Hindlimb muscle (tissue), 1 donor: ENCODE data around the gene ARRB2. TPM values are rescaled to one million over a fixed set of nuclear protein-coding genes. Genes with fewer than 3 reads are reported as not detected.
"Not testable (repeated sequence)": the region's sequence is repeated elsewhere in the genome, so short reads cannot be mapped to it uniquely, and the experiment has no call there.

ENCODE experiments used
- DNase-seq: peaks from one replicate; pipeline ENCODE4 v3.0.0-alpha.2; 2013
- polyA plus RNA-seq: library from polyadenylated mRNA; unstranded; fragments of 120-200 nt; gene quantifications from one replicate; pipeline ENCODE4 v1.2.1, GENCODE V29; 2013; ENCODE audit not compliant: insufficient read length

Gene ARRB2
- polyA plus RNA-seq, 1 donor, result 29.9 TPM

GRCh38 chr17:4703330-4703691 is 7.1 kb upstream of the ARRB2 start:
- DNase-seq, result no peak

DNA sequence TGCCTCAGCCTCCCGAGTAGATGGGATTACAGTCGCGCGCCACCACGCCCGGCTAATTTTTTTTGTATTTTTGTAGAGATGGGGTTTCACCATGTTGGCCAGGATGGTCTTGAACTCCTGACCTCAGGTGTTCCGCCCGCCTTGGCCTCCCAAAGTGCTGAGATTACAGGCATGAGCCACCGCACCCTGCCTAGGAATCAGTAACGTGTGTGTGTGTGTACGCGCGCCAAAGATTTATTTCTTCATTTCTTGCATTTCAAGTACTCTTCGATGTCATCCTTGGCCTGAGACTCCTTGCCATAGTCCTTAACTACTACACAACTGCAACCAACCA is 5.9 kb upstream of the ARRB2 start:
- DNase-seq, result not testable (repeated sequence)

GRCh38 chr17:4704991-4705390 is 5.4 kb upstream of the ARRB2 start:
- DNase-seq, result no peak

DNA sequence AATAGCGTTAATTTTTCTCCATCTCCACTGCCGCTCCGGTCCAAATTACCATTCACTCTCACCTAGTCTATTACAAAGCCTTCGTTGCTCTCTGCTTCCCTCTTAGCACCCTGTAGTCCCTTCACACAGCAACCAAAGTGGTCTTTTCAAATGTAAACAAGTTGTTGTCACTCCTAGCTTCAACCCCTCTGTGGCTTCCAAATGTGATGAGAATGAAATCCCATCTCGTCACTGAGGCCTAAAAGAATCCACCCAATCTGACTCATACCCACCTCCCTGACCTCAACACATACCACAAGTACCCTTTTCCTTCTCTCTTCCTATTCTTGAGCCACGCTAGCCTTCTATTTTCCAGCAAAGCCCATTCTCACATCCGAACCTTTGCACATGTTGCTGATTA is 4.3 kb upstream of the ARRB2 start:
- DNase-seq, result no peak

DNA sequence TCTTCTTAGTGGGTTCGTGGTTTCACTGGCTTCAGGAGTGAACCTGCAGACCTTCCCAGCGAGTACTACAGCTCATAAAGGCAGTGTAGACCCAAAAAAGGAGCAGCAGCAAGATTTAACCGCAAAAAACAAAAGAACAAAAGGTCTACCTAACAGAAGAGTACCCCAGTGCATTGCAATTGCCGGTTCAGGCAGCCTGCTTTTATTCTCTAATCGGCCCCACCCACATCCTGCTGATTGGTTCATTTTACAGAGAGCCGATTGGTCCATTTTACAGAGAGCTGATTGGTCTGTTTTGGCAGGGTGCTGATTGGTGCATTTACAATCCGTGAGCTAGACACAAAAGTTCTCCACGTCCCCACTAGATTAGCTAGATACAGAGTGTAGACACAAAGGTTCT is 2.0 kb upstream of the ARRB2 start:
- DNase-seq, result no peak

- DNase-seq, result no peak
These were observed 532 bp downstream of the ARRB2 start for GRCh38 chr17:4710693-4711634.

- DNase-seq, result peak; percentile 34
These were observed 1.3 kb downstream of the ARRB2 start for GRCh38 chr17:4711661-4712181.

DNA sequence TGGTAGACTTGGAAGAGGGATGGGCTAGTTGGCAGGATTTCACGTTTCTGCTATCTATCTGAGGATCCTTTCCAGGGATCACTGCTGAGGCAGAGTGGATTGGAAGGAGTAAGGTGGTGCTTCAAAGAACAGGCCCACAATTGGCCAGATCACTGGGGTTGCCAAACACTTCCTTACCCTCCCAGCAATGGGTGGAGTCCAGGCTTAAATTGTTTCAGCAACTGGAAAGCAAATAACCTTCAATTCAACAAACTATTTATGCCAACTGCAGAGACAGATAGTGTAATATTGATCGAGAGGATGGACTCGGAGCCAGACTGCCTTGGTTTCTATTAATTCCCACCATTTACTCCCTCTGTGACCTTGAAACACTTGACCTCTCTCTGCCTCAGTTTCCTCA is 2.1 kb downstream of the ARRB2 start:
- no peak for DNase-seq

GRCh38 chr17:4714340-4715062 is 4.1 kb downstream of the ARRB2 start:
- not testable (repeated sequence) for DNase-seq

DNA sequence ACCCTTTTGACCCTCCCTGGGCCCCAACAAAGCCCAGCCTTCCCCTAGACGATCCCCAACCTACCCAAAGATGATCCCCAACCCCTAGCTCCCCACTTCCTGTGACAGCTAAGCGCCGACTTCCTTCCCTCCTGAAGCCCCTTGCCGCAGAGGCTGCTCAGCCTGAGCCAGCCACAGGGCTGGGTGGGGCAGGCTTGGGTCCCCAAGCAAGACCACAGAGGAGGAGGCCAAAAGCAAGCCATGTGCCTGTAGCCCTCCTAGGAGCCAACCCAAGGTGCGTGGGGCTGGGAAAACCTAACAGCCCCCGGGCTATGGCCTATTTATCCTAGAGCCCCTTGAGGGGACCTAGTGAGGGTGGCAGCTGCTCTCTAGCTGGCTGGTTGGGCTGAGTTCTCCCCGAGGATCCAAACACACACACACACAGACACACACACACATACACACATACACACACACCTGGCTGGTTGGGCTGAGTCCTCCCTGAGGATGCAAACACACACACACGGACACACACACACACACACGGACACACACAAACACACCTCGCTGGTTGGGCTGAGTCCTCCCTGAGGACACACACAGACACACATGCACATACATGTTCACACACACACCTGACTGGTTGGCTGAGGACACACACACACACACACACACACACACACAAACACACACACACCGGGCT is 4.8 kb downstream of the ARRB2 start:
- no peak for DNase-seq

- DNase-seq, result no peak
These were observed 5.6 kb downstream of the ARRB2 start for GRCh38 chr17:4716081-4716480.

GRCh38 chr17:4717791-4718190 is 7.4 kb downstream of the ARRB2 start:
- no peak for DNase-seq

DNA sequence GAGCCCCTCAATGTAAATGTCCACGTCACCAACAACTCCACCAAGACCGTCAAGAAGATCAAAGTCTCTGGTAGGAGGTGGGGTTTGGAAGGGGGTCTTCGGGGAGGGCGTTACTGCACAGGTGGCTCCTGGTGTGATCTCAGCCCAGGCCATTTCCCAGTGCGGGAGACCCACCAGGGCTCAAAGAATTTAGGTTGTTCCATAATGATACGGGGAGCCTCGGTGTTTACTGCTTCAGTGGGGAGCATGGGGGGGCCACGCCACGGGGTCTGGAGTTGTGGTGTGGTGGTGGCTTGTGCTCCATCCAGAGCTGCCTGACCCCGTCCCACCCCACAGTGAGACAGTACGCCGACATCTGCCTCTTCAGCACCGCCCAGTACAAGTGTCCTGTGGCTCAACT is 7.8 kb downstream of the ARRB2 start:
- DNase-seq, result no peak

DNA sequence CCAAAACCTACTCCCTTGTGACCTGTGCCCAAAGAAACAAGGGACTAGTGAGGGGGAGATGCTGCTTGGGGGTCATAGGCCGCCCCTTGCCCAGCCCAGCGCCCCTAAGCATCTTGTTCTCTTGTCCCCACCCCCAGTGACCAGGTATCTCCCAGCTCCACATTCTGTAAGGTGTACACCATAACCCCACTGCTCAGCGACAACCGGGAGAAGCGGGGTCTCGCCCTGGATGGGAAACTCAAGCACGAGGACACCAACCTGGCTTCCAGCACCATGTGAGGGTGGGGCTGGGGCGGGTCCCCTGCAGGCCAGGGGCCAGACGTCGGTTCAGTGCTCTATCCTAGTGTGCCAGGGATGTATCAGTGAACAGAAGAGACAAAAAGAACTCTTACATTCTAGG is 8.7 kb downstream of the ARRB2 start:
- no peak for DNase-seq

- DNase-seq, result no peak
These were observed 9.3 kb downstream of the ARRB2 start for GRCh38 chr17:4719684-4720221.

- DNase-seq, result no peak
These were observed 10.4 kb downstream of the ARRB2 start for GRCh38 chr17:4720787-4721186.

DNA sequence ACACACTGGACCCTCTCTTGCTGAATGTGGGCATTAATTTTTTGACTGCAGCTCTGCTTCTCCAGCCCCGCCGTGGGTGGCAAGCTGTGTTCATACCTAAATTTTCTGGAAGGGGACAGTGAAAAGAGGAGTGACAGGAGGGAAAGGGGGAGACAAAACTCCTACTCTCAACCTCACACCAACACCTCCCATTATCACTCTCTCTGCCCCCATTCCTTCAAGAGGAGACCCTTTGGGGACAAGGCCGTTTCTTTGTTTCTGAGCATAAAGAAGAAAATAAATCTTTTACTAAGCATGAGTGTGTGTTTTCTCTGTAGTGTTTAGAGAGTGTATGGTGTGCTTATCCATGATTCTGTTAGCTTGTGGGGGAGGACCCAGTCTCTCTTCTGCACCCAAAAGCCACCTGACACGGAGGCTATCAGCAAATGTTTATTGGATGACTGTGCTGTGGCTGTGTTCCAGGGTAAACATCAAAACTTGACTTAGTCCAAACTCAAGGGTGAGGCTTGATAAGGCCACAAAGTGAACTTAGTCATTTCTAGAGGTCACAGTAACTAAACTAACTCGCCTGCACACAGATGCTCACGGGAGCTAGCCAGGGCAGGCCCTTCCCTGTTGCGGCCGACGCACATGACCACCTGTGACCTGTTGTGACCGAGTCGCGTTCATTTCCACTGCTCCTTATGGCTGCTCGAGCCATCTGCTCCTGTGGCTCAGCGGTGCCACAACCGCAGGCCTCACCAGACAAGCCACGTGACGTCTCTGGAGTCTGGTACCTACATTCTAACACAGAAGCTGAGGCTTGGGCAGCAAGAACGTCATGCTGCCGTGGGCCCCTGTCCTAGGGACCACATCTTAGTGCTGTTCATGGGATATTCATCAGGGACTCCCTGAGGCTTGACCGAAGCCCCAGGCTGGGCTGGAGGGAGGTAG is 11.0 kb downstream of the ARRB2 start:
- DNase-seq, result no peak

DNA sequence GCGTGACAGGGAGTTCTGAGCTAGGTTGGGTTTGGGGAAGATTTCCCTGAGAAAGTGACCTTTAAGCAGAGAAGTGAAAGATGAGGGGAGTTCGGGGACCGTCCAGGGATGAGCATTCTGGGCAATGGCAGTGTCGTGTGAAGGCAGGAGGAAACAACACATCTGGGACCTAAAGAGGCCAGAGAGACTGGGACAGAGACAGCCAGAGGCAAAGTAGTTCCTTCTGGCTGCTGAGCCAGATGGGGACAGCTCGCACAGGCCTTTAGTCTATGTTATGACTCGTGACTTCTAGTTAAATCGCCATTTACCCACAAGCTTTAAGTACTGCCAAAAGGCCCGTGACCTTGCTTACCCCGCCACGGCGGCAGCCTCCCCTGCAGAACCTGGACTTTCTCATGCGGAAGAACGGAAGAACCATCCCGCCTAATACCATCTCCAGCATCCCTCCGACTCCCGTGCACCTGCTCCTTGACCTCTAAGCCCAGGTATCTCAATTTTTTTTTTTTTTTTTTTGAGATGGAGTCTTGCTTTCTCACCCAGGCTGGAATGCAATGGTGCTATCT is 12.3 kb downstream of the ARRB2 start:
- no peak for DNase-seq

- no peak for DNase-seq
These were observed 14.2 kb downstream of the ARRB2 start for GRCh38 chr17:4724650-4725049.

GRCh38 chr17:4725646-4726310 is 15.3 kb downstream of the ARRB2 start:
- no peak for DNase-seq

DNA sequence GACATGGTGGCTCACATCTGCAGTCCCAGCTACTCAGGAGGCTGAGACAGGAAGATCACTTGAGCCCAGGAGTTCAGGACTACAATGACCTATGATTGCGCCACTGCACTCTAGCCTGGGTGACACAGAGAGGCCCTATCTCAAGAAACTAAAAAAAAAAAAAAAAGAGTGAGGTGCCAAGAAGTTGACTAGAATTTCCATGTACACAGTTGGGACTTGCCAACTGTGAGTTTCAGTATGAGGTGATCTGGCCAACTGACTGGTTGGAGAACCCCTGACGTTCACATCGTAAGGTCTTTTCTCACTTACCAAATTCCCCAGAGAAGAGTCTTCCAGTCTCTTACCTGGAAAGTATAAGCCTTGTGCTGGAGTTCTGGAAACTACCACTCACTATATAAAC is 17.7 kb downstream of the ARRB2 start:
- no peak for DNase-seq
